WTC11 (cell line): ENCODE results near the gene AKIRIN1. TPM values are rescaled to one million over a fixed set of nuclear protein-coding genes. Genes with fewer than 3 reads are reported as not detected.

Experiments used
- ATAC-seq: fragments of 200-7000 bp; cut with Tn5 transposase; 2 replicates; pipeline ENCODE4 v1.10.0; 2021; ENCODE audit warnings: mild to moderate bottlenecking, moderate library complexity
- CTCF ChIA-PET: fragments of 300-600 bp; sonication (Branson Sonifier 250); formaldehyde crosslinking; loops from one replicate; lab custom pipeline; 2021; ENCODE audit warnings: antibody characterized with exemption; lab: Charles Lee
- POLR2A ChIA-PET: fragments of 350-600 bp; sonication (Branson Sonifier 250); formaldehyde crosslinking; loops from one replicate; lab custom pipeline; 2021; ENCODE audit warnings: antibody characterized with exemption; lab: Charles Lee
- DNase-seq: peaks from one replicate; pipeline ENCODE4 v3.0.0; 2021; ENCODE audit warnings: low spot score
- H3K27ac Mint-ChIP-seq: 2 replicates; pipeline ENCODE4 v1.8.0; 2021; ENCODE audit warnings: mixed read lengths
- H3K27me3 Mint-ChIP-seq: 2 replicates; pipeline ENCODE4 v1.8.0; 2021; ENCODE audit warnings: low read depth, mild to moderate bottlenecking, moderate library complexity, mixed read lengths
- H3K36me3 Mint-ChIP-seq: 2 replicates; pipeline ENCODE4 v1.8.0; 2021; ENCODE audit warnings: mixed read lengths
- H3K4me1 Mint-ChIP-seq: 2 replicates; pipeline ENCODE4 v1.8.0; 2022; ENCODE audit warnings: mixed read lengths
- H3K4me3 Mint-ChIP-seq: 2 replicates; pipeline ENCODE4 v1.8.0; 2021; ENCODE audit warnings: mild to moderate bottlenecking, moderate library complexity, mixed read lengths
- H3K9me3 Mint-ChIP-seq: 2 replicates; pipeline ENCODE4 v1.8.0; 2021; ENCODE audit warnings: mixed read lengths
- AR ChIP-seq: fragments of 250-450 bp; sonication (Bioruptor Pico); IDR thresholded peaks from 2 replicates; pipeline ENCODE4 v1.9.0; 2021; ENCODE audit warnings: mild to moderate bottlenecking
- CBFB ChIP-seq: sonication (generic); formaldehyde crosslinking; IDR thresholded peaks from 2 replicates; pipeline ENCODE4 v1.8.1; 2022; ENCODE audit warnings: mild to moderate bottlenecking, low read depth, missing genetic modification reagents
- CDX4 ChIP-seq: fragments of 250-450 bp; sonication (Bioruptor Pico); IDR thresholded peaks from 2 replicates; pipeline ENCODE4 v1.9.0; 2021; ENCODE audit warnings: moderate library complexity, mild to moderate bottlenecking, inconsistent platforms, borderline replicate concordance
- CTCF ChIP-seq: fragments of 200-600 bp; IDR thresholded peaks from 2 replicates; pipeline ENCODE4 v1.8.0; 2022; ENCODE audit warnings: antibody characterized with exemption
- E2F1 ChIP-seq: sonication (generic); formaldehyde crosslinking; IDR thresholded peaks from 2 replicates; pipeline ENCODE4 v1.8.0; 2022; ENCODE audit warnings: mild to moderate bottlenecking, missing genetic modification reagents
- ERG ChIP-seq: fragments of 250-450 bp; sonication (Bioruptor Pico); IDR thresholded peaks from 2 replicates; pipeline ENCODE4 v1.8.0; 2021; ENCODE audit warnings: mild to moderate bottlenecking
- ESRRA ChIP-seq: sonication (generic); formaldehyde crosslinking; IDR thresholded peaks from 2 replicates; pipeline ENCODE4 v1.8.1; 2022; ENCODE audit warnings: mild to moderate bottlenecking, missing genetic modification reagents, borderline replicate concordance
- ETV6 ChIP-seq: sonication (generic); formaldehyde crosslinking; IDR thresholded peaks from 2 replicates; pipeline ENCODE4 v1.8.1; 2022; ENCODE audit warnings: mild to moderate bottlenecking, missing genetic modification reagents
- HMGA2 ChIP-seq: fragments of 250-450 bp; sonication (Bioruptor Pico); IDR thresholded peaks from 2 replicates; pipeline ENCODE4 v1.4.0; 2021; ENCODE audit warnings: mild to moderate bottlenecking, moderate library complexity
- MXD4 ChIP-seq: fragments of 250-450 bp; sonication (Bioruptor Pico); IDR thresholded peaks from 2 replicates; pipeline ENCODE4 v1.8.0; 2021; ENCODE audit warnings: mild to moderate bottlenecking, moderate library complexity, borderline replicate concordance
- MYBL2 ChIP-seq: sonication (generic); formaldehyde crosslinking; IDR thresholded peaks from 2 replicates; pipeline ENCODE4 v1.8.1; 2023; ENCODE audit warnings: mild to moderate bottlenecking, moderate library complexity, missing genetic modification reagents
- NFE2L1 ChIP-seq: sonication (generic); formaldehyde crosslinking; IDR thresholded peaks from 2 replicates; pipeline ENCODE4 v1.8.1; 2023; ENCODE audit warnings: missing genetic modification reagents
- NR2C2 ChIP-seq: sonication (generic); formaldehyde crosslinking; IDR thresholded peaks from 2 replicates; pipeline ENCODE4 v1.8.0; 2022; ENCODE audit warnings: mild to moderate bottlenecking, missing genetic modification reagents
- PREB ChIP-seq: sonication (generic); formaldehyde crosslinking; IDR thresholded peaks from 2 replicates; pipeline ENCODE4 v1.8.1; 2022; ENCODE audit warnings: mild to moderate bottlenecking, missing genetic modification reagents, moderate library complexity, borderline replicate concordance
- PRRX2 ChIP-seq: fragments of 250-450 bp; sonication (Bioruptor Pico); IDR thresholded peaks from 2 replicates; pipeline ENCODE4 v1.8.0; 2021; ENCODE audit warnings: mild to moderate bottlenecking
- SMAD3 ChIP-seq: sonication (generic); formaldehyde crosslinking; IDR thresholded peaks from 2 replicates; pipeline ENCODE4 v1.8.0; 2022; ENCODE audit warnings: missing genetic modification reagents, mild to moderate bottlenecking, borderline replicate concordance
- TCF7 ChIP-seq: sonication (generic); formaldehyde crosslinking; IDR thresholded peaks from 2 replicates; pipeline ENCODE4 v1.8.0; 2022; ENCODE audit warnings: mild to moderate bottlenecking, low read depth, missing genetic modification reagents, moderate library complexity
- TP53 ChIP-seq: sonication (generic); formaldehyde crosslinking; IDR thresholded peaks from 2 replicates; pipeline ENCODE4 v1.8.1; 2023; ENCODE audit warnings: mild to moderate bottlenecking, missing genetic modification reagents
- ZNF396 ChIP-seq: fragments of 250-450 bp; sonication (Bioruptor Pico); IDR thresholded peaks from 2 replicates; pipeline ENCODE4 v1.8.0; 2021; ENCODE audit warnings: mild to moderate bottlenecking, moderate library complexity, borderline replicate concordance
- ZNF416 ChIP-seq: fragments of 250-450 bp; sonication (Bioruptor Pico); IDR thresholded peaks from 2 replicates; pipeline ENCODE4 v1.9.0; 2021; ENCODE audit warnings: mild to moderate bottlenecking, inconsistent platforms
- total RNA-seq: library from RNA; stranded (reverse); gene quantifications from 3 replicates; pipeline ENCODE4 v1.2.3, GENCODE V29; 2021

Gene AKIRIN1
- total RNA-seq, 1 experiment from 2014 or later = 183 TPM

GRCh38 chr1:39003281-39003680 lies 12.2 kb downstream of the AKIRIN1 start:
- no peak for DNase-seq
- CTCF ChIA-PET = interaction anchor here (0.6 kb wide), 1 partner anchor 35 kb away, joined by 6 read pairs; no protein-coding TSS in a partner anchor
- H3K27ac Mint-ChIP-seq = peak overlapping the region; percentile 98
- POLR2A ChIA-PET = interaction anchor here (0.6 kb wide), 2 partner anchors 15 to 59 kb away, joined by 4 to 10 read pairs; no protein-coding TSS in a partner anchor
- no peak overlapping the region for H3K4me3 Mint-ChIP-seq
- H3K36me3 Mint-ChIP-seq = peaks cover 86% of the 10 kb centered on the region
- no peaks in the 10 kb centered on the region for H3K9me3 Mint-ChIP-seq
- no peak for ATAC-seq
- TF ChIP-seq MXD4 (CRISPR knock-in tag) (no peak), NR2C2 (CRISPR knock-in tag) (no peak), CTCF (no peak), ERG (CRISPR knock-in tag) (no peak), HMGA2 (CRISPR knock-in tag) (no peak), TP53 (CRISPR knock-in tag) (no peak), TCF7 (no peak), ETV6 (CRISPR knock-in tag) (no peak), ZNF416 (CRISPR knock-in tag) (no peak), PRRX2 (CRISPR knock-in tag) (no peak), PREB (CRISPR knock-in tag) (no peak), AR (no peak), SMAD3 (no peak), E2F1 (CRISPR knock-in tag) (no peak), CBFB (CRISPR knock-in tag) (no peak), NFE2L1 (CRISPR knock-in tag) (no peak), ZNF396 (CRISPR knock-in tag) (no peak), MYBL2 (CRISPR knock-in tag) (no peak), CDX4 (CRISPR knock-in tag) (no peak), ESRRA (CRISPR knock-in tag) (no peak)
- peaks cover 74% of the 10 kb centered on the region for H3K4me1 Mint-ChIP-seq
- H3K27me3 Mint-ChIP-seq = no peaks in the 10 kb centered on the region
